ENCODE data around the gene SPG21.

SPG21 gene

DNA sequence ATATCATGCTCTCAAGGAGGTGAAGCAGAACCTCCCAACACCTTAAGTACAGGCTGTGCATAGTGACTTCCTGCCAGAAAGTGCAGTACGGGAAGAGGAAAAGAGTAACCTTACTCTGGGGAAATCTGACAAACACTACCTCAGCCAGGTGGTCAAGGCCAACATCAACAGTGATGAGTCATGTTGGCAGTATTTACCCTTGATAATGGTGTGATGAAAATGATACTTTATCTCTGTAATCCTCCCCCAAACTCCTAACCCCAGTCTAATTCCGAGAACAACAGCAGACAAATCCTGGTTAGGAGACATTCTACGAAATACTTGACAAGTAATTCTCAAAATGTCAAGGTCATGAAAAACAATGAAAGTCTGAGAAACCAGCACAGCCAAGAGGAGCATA lies 51.5 kb downstream of the SPG21 start:
- peak; percentile 68 for DNase-seq (ENCODE audit: low read depth)

DNA sequence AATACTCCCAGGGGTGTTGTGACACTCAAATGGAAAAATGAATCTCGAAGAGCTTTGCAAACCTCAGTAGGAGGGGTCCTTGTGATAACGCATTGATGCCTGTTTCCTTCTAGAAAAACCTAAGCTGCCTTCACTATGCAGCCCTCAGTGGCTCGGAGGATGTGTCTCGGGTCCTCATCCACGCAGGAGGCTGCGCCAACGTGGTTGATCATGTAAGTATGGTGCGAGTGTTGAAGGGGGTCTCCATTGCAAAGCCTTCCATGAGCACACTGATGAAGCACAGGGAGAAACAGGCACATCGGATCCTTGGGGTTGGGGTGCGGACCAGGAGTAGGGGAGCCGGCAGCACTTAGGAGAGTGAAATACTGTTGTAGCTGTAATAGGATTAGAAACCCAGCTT lies 55.7 kb downstream of the SPG21 start:
- DNase-seq (ENCODE audit: low read depth), result no peak

- DNase-seq (ENCODE audit: low read depth), result no peak
Observed at GRCh38 chr15:64931381-64931780, 58.3 kb downstream of the SPG21 start.

GRCh38 chr15:64930778-64931371 lies 58.8 kb downstream of the SPG21 start:
- peak; percentile 67 for DNase-seq (ENCODE audit: low read depth)

DNA sequence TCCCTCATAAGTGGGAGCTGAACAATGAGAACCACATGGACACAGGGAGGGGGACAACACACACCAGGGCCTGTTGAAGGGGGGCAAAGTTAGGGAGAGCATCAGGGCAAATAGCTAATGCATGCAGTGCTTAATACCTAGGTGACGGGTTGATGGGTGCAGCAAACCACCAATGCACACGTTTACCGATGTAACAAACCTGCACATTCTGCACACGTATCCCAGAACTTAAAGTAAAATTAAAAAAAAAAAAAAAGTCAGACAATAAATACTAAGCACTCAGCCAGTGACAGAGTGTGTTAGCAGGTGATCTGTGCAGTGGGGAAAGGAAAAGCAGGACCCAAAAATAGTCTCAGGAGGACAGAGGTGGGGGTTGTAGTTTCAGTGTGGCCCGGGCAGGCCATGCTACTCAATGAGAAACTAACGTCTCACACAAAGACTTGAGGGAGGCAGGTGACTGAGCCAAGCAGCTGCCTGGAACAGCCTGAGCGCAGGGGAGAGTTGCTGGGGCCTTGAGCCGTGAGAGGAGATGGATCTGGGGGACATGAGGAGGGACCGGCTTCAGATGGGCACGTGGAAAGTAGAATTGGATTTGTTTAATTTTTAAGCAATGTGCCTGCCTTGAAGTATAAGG lies 59.6 kb downstream of the SPG21 start:
- no peak for DNase-seq (ENCODE audit: low read depth)

GRCh38 chr15:64928626-64929220 lies 61.0 kb downstream of the SPG21 start:
- DNase-seq (ENCODE audit: low read depth), result no peak

- DNase-seq (ENCODE audit: low read depth), result no peak
Observed at GRCh38 chr15:64926661-64927060, 63.1 kb downstream of the SPG21 start.

GRCh38 chr15:64925335-64926330 lies 64.1 kb downstream of the SPG21 start:
- DNase-seq (ENCODE audit: low read depth), result no peak

- no peak for DNase-seq (ENCODE audit: low read depth)
Observed at GRCh38 chr15:64923546-64923945, 66.2 kb downstream of the SPG21 start.

DNA sequence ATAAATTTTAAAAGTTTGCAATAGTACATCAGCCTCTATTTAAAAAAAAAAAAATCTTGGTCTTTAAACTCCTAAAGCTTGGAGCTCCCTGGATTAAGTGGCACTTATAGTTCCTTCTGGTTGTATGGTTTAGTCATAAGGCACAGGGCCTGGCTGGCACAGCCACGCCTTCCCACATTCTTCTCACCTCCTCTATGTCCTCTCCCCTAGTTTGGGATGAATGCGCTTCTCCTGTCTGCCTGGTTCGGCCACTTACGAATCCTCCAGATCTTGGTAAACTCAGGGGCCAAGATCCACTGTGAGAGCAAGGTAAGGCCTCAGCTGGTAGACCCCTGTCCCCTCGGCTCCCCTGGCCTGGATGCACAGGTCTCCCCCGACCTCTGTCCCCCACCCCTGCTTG lies 68.0 kb downstream of the SPG21 start:
- DNase-seq (ENCODE audit: low read depth), result no peak

- no peak for DNase-seq (ENCODE audit: low read depth)
Observed at GRCh38 chr15:64919721-64920120, 70.0 kb downstream of the SPG21 start.

DNA sequence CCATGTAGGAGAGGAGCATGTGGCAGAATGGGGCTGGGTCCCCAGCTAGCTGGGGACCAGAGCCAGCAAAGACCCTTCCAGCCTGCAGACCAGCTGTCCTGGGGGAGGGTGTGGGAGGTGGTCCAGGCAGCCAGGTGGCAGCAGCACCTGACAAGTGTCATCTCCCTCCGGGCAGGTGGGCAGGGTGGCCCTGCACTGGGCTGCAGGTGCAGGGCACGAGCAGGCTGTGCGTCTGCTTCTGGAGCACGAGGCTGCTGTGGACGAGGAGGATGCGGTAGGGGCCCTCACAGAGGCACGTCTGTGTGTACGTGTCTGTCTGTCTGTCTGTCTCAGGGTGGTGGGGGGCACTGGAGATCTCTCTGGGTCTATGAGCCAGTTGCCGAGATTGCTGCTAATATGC lies 72.5 kb downstream of the SPG21 start:
- DNase-seq (ENCODE audit: low read depth), result no peak

DNA sequence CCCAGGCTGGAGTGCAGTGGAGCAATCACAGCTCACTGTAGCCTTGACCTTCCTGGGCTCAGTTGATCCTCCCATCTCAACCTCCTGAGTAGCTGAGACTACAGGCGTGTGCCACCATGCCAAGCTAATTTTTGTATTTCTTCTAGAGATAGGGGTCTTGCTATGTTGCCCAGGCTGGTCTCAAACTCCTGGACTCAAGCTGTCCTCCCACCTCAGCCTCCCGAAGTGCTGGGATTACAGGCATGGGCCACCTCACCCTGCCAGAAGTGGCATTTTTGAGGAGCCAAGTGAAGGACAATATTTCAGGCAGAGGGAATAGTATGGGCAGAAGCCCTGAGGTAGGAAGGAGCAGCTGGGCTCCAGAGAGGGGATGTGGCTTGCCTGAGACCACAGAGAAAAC lies 73.3 kb downstream of the SPG21 start:
- no peak for DNase-seq (ENCODE audit: low read depth)

GRCh38 chr15:64915518-64916227 lies 74.0 kb downstream of the SPG21 start:
- no peak for DNase-seq (ENCODE audit: low read depth)

Data from amniotic epithelial cell (primary cell).